Fibroblast of the conjunctiva (primary cell): Measurements from ENCODE around the gene ARHGEF40.

Experiments
- DNase-seq: peaks from one replicate; pipeline ENCODE4 v3.0.0-alpha.2; 2010; ENCODE audit warnings: low read depth

Gene ARHGEF40

DNA sequence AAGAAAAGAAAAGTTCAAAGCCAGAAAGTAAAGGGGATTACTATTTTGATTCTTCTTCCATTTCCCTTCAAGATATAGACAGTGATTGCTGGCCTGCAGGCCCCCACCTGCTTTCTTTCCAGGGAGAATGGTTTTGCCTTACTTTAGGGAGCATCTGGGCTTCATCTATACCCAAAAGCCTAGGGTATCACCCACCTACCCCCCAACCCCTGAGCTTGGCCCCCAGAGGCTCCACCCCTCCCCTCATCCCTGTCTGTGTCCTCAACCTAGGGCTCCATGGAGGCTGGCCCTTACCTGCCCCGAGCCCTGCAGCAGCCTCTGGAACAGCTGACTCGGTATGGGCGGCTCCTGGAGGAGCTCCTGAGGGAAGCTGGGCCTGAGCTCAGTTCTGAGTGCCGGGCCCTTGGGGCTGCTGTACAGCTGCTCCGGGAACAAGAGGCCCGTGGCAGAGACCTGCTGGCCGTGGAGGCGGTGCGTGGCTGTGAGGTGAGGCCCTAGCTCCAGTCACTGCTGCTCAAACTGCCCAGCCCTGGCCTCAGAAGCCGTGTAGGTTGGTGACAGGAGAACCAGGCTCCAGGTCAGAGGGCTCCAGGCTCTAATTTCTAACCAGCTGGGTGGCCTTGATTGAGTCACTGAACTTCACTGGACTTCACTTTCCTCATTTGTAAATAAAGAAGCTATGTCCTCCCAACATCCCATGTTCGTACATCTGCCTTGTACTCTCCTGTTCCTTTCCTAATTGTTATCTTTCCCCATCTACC is 13.6 kb downstream of the ARHGEF40 start:
- DNase-seq: no peak

DNA sequence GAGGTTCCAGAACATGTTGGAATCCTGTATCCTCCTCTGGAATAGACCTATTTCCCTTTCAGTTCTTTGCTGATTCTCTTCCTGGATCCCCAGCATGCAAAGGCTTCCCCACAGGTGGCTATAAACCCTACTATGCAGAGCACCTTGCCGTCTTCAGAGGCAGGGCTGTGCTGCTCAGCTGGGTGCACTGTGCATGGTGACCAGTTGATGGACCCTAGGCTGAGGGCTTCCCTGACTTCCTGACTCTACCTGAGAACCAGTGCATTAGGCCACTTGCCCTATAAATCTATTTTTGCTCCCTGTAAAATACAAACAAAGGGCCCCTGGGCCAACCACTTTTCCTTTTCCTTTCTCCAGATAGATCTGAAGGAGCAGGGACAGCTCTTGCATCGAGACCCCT is 14.3 kb downstream of the ARHGEF40 start:
- DNase-seq: no peak

DNA sequence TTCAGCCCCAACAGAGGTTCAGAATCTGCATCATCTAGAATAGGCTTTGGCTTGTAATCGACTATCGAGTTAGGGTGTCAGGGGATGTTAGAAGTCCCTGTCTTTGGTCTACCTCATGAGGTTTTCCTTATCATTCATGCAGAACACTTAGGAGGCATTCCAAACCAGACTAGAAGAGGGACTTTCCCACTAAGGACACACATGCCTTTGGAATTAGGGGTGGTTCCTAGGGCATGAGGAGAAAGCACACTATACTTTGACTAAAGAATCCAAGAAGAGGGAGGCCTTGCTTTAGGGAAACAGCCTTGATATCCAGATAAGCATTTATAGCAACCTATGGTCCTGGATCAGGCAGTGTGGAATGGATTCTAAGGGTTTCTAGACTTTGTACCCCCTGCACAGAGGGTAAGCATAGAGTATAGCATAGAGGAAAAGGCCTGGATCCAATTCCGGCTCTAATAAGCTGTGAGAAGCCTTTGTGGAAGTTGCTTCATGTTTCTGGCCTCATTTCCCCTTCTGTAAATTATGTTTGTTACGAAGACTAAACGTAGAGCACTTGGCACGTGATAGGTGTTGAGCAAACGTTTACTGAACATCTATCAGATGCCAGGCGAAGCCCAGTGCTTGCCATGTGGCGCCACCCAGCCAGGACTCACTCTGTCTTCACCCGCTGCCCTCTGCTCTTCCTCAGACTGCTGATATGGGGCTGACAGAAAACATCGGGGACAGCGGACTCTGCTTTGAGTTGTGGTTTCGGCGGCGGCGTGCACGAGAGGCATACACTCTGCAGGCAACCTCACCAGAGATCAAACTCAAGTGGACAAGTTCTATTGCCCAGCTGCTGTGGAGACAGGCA is 15.1 kb downstream of the ARHGEF40 start:
- no peak for DNase-seq

DNA sequence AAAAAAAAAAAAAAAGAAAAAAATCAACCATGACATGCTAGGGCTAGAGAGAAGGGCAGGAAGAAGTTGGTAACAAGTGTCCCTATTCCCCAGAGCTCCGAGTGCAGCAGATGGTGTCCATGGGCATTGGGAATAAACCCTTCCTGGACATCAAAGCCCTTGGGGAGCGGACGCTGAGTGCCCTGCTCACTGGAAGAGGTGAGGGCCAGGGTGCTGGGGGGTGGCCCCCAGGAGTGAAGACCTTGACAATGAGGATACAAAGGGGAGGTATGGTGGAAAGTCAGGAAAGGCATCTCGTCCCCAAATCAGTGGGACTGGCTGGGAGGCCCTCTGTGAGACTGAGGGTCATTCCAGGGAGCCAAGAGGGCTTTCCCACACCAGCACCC is 16.8 kb downstream of the ARHGEF40 start:
- DNase-seq: no peak

DNA sequence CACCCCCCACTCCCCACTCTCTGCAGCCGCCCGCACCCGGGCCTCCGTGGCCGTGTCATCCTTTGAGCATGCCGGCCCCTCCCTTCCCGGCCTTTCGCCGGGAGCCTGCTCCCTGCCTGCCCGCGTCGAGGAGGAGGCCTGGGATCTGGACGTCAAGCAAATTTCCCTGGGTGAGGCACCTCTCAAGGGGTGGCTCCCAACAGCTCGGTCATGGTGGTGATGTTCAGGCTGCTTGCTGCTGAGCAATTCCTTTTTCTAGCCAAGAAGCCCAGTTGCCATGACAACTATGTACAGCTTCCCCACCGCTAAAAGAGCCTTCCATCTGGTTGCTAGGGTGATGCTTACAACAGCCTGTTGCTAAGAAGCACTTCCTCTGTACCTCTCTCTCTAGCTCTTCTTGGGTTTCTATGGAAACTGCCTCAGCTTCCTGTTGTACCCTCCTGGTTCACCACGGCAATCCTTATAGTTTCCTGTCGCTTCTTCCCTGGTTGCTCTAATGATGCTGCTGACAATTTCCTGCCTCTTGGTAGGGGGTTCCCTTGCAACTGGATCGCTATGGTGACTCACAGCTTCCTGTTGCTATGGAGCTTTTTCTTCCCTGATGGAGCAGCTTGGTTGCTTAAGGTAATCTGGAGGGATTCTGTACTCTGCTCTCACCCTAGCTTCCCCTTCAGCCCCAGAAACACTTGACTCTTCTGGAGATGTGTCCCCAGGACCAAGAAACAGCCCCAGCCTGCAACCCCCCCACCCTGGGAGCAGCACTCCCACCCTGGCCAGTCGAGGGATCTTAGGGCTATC is 17.4 kb downstream of the ARHGEF40 start:
- peak; percentile 93 for DNase-seq

DNA sequence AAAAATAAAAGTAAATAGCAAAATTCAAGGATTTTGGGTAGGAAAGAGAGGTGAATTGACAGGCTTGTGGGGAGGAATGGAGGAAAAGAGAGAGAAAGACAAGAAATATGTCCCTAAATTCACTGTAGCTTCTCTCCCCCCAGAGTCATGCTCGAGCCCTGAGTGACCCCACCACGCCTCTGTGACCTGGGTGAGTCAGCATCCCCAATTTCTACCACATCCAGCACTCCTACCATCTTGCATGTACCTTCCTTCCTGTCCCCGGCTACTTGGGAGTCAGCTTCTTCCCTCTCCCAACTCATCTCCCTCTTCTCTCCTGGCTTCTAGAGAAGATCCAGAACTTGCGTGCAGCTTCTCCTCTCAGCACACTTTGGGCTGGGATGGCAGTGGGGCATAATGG is 18.6 kb downstream of the ARHGEF40 start:
- no peak for DNase-seq

DNA sequence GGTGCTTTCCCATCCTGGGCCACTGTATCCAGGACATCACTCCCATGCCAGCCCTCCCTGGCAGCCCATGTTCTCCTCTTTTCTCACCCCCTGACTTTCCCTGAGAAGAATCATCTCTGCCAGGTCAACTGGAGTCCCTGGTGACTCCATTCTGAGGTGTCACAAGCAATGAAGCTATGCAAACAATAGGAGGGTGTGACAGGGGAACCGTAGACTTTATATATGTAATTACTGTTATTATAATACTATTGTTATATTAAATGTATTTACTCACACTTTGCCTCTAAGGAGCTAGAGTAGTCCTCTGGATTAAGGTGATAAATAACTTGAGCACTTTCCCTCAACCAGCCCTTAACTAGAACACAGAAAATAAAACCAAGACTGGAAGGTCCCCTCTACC is 19.2 kb downstream of the ARHGEF40 start:
- no peak for DNase-seq

DNA sequence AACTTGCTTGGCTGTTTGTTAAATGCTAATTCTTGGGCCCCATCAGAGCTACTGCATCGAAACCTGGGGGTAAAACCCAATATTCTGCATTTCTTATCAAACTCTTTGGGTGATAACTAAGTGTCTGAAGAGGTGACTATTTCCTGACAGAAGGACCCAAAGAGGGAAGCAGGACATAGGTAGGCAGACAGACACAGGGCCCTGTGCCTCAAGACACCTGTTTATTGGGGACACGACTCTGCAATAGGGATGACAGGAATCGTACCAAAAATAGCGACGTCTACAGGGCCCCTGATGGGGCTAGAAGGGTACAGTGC is 19.7 kb downstream of the ARHGEF40 start:
- DNase-seq: no peak

DNA sequence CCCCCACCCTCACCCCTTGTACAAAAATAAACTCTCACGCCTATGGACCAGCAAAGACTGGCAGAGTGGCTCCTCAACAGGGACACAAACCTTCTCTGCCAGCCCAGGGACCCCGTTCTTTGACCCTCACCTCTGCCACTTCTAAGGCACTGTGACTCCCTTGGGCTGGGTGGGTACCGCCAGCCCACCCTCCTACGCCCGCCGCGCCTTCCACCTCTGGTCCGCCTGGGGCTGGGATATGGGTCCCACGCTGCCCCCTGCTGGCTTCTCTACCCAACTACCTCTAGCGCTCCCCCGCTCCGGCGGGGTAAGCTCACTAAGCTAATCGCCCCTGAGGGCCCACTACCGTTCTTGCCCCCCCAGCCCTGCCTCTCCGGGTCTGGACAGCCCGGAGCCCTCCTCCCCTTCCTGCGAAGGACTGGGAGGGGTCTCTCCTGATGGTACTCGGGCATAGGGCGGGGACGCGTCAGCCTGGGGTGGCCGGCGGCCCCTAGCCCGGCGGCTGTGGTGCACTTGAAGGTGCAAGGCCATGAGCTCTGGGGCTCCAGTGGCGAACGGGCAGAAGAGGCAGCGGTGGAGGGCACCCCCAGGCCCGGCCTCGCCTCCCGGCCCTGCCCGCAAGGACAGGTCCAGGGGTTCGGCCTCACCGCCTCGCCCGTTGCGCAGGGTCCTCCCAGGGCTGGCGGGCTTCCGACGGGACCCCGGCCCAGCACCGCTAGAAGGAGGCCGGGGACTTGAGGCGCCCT is 20.3 kb downstream of the ARHGEF40 start:
- DNase-seq: no peak

DNA sequence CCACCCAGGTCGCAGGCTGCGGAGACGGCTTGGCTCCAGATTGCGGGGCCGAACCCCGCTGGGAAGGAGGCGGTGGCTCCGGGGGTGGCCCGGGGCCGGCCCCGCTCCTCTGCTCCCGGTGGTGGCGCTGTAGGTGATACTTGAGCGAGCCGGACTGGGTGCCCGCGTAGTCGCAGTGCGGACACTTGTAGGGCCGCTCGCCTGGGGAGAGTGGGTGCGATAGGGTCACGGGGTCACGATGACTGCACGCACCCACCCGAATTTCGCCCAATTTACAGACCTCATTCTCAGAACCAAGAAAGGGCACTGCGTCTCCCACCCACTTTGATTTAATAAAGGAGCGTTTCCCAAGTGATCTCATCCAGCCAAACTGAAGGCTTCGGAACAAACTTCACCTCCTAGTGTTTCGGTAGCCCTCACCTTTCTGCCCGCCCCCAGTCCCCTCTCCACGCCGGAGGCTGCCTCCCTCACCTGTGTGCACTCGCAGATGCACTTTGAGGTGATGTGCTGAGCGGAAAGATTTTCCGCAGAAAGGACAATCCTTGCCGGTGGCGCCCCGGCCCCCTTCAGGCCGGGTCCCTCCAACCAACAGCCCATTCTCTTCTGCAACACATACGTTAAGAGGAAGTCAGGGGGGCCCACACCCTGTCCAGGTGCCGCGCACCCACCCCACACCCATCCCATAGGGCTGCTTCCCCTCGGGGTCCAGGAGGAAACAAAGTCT is 21.0 kb downstream of the ARHGEF40 start:
- no peak for DNase-seq

DNA sequence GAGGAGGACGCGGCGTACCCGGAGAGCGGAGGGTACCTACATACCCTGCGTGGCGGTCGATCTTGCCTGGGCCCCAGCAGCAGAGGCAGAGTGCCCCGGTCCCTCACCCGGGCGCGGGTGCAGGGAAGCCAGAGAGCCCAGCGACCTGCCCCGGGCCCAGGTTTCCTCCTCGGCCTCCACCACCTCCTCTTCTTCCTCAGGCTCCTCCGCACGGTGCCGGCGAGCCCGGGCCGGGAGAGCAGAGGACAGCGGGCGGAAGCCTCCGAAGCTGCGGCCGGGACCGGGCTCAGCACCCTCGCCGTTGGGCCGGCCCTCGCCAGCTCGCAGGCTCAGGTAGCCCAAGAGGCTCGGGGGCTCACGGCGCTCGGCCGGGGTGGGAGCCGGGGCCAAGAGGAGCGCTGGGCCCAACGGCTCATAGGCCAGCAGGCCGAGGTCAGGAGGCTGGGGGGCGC is 21.7 kb downstream of the ARHGEF40 start:
- DNase-seq: no peak

DNA sequence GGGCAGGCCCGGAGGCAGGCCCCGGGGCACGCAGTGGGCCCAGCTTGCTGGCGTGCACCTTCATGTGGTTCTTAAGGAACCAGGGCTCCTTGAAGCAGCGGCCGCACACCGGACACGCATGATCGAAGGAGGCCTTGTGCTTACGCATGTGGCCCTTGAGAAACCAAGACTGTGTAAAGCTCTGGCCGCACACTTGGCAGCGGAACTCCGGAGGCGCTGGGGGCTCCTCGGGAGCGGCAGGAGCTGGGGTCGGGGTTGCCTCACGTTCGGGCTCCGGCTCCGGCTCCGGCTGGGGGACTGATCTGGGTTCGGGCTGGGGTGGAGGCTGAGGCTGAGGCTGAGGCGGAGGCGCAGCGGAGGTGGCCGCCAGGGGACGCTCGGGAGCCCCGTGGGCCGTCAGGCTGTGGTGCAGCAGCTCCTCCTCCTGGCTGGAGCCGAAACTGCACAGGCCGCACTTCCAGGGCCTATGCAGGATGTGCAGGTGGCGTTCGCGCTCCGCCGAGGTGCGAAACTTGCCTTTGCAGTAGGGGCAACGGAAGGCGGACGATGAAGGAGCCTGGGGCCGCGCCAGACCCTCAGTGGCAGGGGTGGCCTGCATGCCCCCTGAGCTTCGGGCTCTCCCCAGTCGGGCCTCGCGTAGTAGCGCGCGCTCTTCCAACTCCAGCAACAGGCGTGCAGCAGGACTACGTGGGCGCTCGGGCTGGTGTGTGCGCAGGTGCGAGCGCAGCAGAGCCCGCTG is 22.3 kb downstream of the ARHGEF40 start:
- DNase-seq: peak; percentile 42

DNA sequence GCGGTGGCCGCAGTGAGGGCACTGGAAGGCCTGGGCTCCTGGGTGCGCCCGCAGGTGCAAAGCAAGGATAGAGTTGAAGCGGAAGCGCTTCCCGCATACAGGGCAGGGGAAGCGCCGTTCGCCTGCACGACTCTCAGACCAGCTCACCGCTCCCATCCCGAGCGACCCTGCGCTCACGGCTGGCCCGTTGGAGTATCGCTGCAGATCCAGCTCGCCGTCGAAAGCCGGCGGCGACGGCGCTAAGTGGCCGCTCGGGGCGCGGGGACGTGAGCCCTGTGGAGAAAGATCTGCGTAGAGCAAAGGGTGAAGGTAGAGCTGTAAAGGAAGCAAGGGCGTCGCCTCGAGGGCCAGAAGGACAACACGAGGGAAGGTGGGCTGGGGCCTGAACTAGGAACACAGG is 22.9 kb downstream of the ARHGEF40 start:
- no peak for DNase-seq

DNA sequence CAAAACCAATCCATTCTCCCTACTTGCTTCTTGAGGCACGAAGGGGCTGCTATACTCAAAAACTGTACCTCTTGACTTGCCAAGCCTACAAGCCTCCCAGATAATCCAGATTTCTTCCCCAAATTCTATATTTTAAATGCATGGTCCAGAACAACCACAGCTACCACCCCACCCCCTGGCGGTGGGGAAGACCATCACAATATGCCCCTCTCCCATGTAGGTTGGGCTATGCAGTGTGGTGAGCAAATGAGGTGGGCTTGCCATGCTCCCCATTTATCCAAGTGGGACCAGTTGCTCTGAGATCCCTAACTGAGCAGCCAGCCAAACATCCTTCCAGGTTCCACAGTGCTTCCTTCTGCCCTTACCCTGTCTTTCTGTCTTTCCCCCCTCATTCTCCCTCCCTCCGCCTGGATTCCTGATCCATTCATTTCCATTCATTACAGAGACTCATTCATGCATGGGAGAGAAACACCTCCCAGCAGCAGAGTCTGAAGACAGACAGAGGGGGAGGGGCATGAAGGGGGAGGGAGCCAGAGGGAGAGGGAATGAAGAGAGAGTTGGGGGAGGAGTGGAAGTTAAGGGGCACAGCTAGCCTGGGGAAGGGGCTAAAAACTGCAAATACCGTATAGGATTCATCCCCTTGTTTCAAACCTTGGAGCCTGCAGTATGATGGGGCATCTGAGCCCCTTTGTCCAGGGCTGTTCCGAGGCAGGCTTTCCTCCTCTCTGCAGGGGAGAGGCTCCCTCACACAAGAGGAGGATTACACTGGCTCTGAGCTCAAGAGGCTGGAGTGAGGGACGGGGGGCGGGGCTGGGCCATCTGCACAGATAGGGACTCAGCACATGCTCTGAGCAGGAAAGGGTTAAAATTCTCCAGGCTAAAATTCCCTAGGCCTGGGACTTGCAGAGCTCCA is 23.9 kb downstream of the ARHGEF40 start:
- no peak for DNase-seq

DNA sequence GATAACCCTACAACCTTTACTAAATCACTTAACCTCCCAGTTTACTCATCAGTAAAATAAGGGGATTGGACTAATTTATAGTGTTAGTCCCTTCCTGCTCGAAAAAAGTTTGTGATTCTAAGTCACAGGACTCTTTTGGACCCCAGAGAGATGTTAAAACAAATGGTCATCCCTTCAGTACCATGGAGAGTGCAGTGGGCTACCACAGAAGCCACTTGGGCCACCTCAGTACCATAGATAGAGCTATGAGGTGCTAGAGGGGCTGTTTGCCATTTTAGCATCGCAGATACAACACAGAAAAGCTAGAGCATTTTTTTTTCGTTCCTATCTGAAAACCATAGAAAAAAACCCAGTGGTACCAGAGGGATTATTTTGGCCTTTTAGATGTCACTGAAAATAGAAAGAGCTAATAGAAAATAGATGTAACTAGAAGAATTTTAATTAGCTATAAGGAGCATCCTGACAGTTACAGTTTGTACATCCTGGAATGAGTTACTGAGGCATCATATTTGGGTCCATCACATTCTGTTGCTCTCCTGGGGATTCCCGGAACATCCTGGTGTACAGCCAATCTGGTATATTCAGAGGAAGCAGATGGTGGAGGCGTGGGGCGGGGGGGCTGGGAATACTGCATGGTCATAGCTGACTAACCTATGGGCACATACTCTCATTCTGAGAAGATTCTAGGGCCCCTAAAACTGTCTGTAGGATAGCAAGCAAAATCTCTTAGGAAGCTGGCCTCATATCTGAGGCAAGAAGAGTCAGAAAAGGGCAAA is 25.5 kb downstream of the ARHGEF40 start:
- no peak for DNase-seq

DNA sequence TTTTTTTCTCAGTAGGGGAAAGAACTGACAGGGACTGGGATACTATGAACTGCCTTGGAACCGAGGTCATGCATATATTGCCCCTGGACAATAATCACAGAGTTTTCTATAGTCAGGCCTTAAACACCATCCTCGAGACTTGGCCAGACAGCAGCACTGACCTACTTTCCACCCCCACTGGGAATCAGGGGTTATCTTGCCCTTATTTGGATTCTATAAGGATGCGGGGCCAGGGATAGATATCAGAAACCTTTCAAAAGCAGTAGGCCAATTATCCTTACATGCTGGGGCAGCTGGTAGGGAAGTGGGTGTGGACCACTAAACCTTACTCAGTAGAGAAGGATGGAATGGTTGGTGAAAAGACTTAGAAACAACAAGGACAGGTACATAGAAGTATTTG is 26.3 kb downstream of the ARHGEF40 start:
- DNase-seq: no peak

DNA sequence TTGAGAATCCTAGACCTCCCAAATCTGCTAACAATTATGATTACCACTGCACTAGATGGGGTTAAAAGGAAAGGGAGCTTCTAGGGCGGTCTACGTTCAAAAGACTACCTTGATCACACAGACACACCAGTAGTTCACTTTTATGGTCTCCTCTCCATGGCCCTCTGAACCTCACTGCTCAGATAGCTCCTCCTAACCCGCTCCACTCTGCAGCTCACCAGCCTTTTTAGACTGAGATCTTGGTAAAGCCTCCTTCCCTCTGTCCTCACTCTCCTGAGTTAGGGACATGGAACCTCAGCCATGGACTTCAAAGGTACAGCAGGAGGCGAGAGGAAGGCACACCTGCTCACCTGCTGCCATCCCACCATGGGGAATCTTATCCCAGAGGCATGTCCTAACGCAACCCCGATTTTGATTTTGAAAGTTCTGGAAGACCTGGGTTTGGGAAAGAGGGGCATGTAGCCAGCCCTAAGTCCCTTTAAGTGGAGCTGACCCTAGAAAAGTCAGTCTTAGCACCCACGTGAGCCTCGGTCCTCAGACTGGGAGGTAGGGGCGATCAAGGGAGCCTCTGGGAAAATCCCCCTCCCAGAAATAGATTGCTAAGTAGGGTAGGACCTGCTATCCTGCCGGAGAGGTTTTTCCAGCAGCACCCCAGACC is 27.0 kb downstream of the ARHGEF40 start:
- DNase-seq: no peak

DNA sequence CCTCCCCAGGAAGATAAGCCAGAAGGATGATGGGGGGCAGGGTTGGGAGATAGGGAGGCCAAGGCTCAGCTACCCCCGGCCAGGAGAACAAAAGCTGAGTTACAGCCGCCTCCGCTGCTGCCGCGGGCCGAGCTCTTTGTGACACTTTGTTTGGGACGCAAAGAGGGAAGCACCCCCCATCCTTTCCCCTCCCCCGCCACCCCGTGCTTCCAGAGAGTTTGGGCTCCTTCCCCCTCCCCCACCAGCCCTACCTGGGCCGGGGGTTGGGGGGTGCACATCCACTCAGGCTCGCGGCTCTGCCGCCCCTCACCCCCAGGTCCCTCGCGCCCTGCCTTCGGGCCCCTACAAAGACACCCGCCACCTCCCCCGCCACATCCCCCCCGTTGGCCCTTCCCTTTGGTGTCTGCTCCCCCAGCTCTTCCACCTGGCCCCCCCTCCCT is 27.6 kb downstream of the ARHGEF40 start:
- DNase-seq: no peak
